Subcutaneous adipose tissue (tissue), 4 donors: Measurements from ENCODE around the gene MMAA. TPM values are rescaled to one million over a fixed set of nuclear protein-coding genes. Genes with fewer than 3 reads are reported as not detected.

Source experiments
- total RNA-seq, 4 donors: library from RNA; depleted of rRNA; stranded (reverse); fragments of >200 nt; gene quantifications; one replicate each; pipeline ENCODE4 v1.1.0, GENCODE V29; 2016
- TF ChIP-seq, protein P1 (sequence below): fragments of 450-650 bp; IDR thresholded peaks from one replicate; pipeline ENCODE4 v1.5.1; 2016; ENCODE audit warnings: low read depth, mild to moderate bottlenecking, control low read depth, antibody characterized with exemption, moderate library complexity

The MMAA gene
- total RNA-seq, 4 donors from 2014 or later: 3.4 to 6.4 (median 5.5) TPM

DNA sequence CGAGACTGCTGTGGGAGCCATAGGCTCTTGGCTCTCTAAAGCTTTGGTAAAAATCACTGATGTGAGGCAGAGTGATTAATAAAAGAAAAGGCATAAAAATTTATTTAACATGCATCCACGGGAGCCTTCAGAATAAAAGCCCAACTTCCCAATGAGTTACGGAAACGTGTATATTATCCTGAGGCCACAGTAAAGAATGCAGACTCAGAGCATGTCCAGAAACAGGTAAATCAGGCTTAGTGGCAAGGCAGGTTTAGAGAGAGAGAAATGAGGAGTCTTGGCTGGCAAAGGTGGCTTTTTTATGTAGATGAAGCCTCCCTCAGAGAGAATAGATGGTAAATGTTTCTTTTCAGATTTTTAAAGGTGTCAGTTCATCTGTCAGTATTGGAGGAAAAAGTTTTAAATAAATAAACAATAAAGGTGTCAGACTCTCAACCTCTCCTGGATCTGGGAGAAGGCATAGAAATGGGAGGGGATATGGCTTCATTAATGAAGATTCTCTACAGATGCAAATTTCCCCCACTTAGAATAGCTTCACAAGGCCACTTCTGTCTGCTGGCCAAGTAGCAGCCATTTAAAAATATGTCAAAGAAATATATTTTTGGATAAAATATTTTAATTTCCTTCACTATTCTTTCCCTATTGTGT, 84.8 kb downstream of the MMAA start:
- TF ChIP-seq, protein P1, sequence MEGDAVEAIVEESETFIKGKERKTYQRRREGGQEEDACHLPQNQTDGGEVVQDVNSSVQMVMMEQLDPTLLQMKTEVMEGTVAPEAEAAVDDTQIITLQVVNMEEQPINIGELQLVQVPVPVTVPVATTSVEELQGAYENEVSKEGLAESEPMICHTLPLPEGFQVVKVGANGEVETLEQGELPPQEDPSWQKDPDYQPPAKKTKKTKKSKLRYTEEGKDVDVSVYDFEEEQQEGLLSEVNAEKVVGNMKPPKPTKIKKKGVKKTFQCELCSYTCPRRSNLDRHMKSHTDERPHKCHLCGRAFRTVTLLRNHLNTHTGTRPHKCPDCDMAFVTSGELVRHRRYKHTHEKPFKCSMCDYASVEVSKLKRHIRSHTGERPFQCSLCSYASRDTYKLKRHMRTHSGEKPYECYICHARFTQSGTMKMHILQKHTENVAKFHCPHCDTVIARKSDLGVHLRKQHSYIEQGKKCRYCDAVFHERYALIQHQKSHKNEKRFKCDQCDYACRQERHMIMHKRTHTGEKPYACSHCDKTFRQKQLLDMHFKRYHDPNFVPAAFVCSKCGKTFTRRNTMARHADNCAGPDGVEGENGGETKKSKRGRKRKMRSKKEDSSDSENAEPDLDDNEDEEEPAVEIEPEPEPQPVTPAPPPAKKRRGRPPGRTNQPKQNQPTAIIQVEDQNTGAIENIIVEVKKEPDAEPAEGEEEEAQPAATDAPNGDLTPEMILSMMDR: no peak

DNA sequence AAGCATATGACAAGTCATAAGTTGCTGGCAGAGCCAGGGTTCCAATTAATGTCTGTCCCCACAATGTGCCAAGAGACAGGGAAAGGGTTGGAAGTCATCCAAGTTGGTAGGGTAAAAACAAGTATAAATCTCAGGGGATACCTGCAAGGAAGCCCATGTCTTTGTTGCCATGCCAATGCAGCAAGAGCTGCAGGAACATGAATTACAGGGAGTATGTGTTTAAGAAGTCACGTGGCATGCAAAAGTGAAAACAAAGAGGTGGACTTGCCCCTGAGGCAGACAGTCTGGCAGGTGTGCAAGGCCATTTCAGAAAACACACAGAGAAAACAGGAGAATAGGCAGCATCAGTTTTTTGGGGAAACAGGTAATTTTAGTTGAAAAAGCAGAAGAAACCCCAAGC, 90.2 kb downstream of the MMAA start:
- TF ChIP-seq, protein P1: no peak

Other genes starting within 250 kb of the MMAA start
- gene SMAD1, start 137.5 kb upstream of the MMAA start, total RNA-seq: 10 to 100 TPM; 10.4 to 36.9 (median 19.9) TPM
- gene C4orf51, start 60.8 kb downstream of the MMAA start, total RNA-seq: not detected